Measurements from ENCODE around the gene RAD51B. TPM values are rescaled to one million over a fixed set of nuclear protein-coding genes. Genes with fewer than 3 reads are reported as not detected.

Gene RAD51B
- total RNA-seq, 1 donor from 2014 or later, result 16.7 TPM

- Mint-ChIP-seq H3K9me3 (no peaks in the 10 kb centered on the region), H3K36me3 (ENCODE audit: low read depth) (no peaks in the 10 kb centered on the region), H3K4me3 (no peak overlapping the region), H3K27ac (ENCODE audit: unreplicated experiment) (no peak overlapping the region), H3K27me3 (ENCODE audit: low read depth) (no peaks in the 10 kb centered on the region), H3K4me1 (peaks cover 38% of the 10 kb centered on the region)
- DNase-seq (ENCODE audit: low read depth, low spot score), result no peak
- no peak for TF ChIP-seq CTCF (conservative IDR thresholded peaks at IDR 0.05)
Measured at GRCh38 chr14:68463299-68463698, 643.7 kb downstream of the RAD51B start.

GRCh38 chr14:68463705-68464374 is 644.3 kb downstream of the RAD51B start:
- Mint-ChIP-seq H3K4me1 (peaks cover 40% of the 10 kb centered on the region), H3K36me3 (ENCODE audit: low read depth) (no peaks in the 10 kb centered on the region), H3K4me3 (no peak overlapping the region), H3K9me3 (no peaks in the 10 kb centered on the region), H3K27me3 (ENCODE audit: low read depth) (no peaks in the 10 kb centered on the region), H3K27ac (ENCODE audit: unreplicated experiment) (no peak overlapping the region)
- no peak for TF ChIP-seq CTCF (conservative IDR thresholded peaks at IDR 0.05)
- no peak for DNase-seq (ENCODE audit: low read depth, low spot score)

GRCh38 chr14:68464711-68465110 is 645.1 kb downstream of the RAD51B start:
- H3K9me3 Mint-ChIP-seq, result no peaks in the 10 kb centered on the region
- no peak overlapping the region for H3K4me3 Mint-ChIP-seq
- H3K27ac Mint-ChIP-seq (ENCODE audit: unreplicated experiment), result no peak overlapping the region
- TF ChIP-seq CTCF (conservative IDR thresholded peaks at IDR 0.05), result no peak
- no peak for DNase-seq (ENCODE audit: low read depth, low spot score)
- H3K36me3 Mint-ChIP-seq (ENCODE audit: low read depth), result no peaks in the 10 kb centered on the region
- no peaks in the 10 kb centered on the region for H3K27me3 Mint-ChIP-seq (ENCODE audit: low read depth)
- H3K4me1 Mint-ChIP-seq, result peaks cover 42% of the 10 kb centered on the region

- no peak overlapping the region for H3K4me3 Mint-ChIP-seq
- H3K4me1 Mint-ChIP-seq, result peaks cover 55% of the 10 kb centered on the region
- TF ChIP-seq CTCF (conservative IDR thresholded peaks at IDR 0.05), result no peak
Measured at GRCh38 chr14:68466491-68466977, 647.0 kb downstream of the RAD51B start.

GRCh38 chr14:68467425-68467824 is 647.8 kb downstream of the RAD51B start:
- H3K9me3 Mint-ChIP-seq, result no peaks in the 10 kb centered on the region
- no peak for TF ChIP-seq CTCF (conservative IDR thresholded peaks at IDR 0.05)
- H3K4me1 Mint-ChIP-seq, result peaks cover 55% of the 10 kb centered on the region
- no peaks in the 10 kb centered on the region for H3K36me3 Mint-ChIP-seq (ENCODE audit: low read depth)
- no peak for DNase-seq (ENCODE audit: low read depth, low spot score)
- peak overlapping the region; percentile 2 for H3K27ac Mint-ChIP-seq (ENCODE audit: unreplicated experiment)
- no peaks in the 10 kb centered on the region for H3K27me3 Mint-ChIP-seq (ENCODE audit: low read depth)
- H3K4me3 Mint-ChIP-seq, result no peak overlapping the region

More at GRCh38 chr14:68466491-68466977, 647.0 kb downstream of the RAD51B start:
- no peak for DNase-seq (ENCODE audit: low read depth, low spot score)
- H3K27me3 Mint-ChIP-seq (ENCODE audit: low read depth), result no peaks in the 10 kb centered on the region
- H3K27ac Mint-ChIP-seq (ENCODE audit: unreplicated experiment), result no peak overlapping the region
- H3K36me3 Mint-ChIP-seq (ENCODE audit: low read depth), result no peaks in the 10 kb centered on the region
- H3K9me3 Mint-ChIP-seq, result no peaks in the 10 kb centered on the region
